MCF 10A (cell line): ENCODE data around the gene CISD3. TPM values are rescaled to one million over a fixed set of nuclear protein-coding genes. Genes with fewer than 3 reads are reported as not detected.

Experiments
- BruUV-seq: library from RNA; stranded (reverse); fragments of 400-500 nt; replicated peaks from 2 replicates; lab custom pipeline; 2021; lab: Mats Ljungman, UMichigan
- CTCF ChIA-PET: fragments of 300-600 bp; sonication (Branson Sonifier 250); formaldehyde crosslinking; extraction: SDS; loops from one replicate; lab custom pipeline; 2021; ENCODE audit warnings: antibody characterized with exemption, inconsistent platforms; lab: Yijun Ruan, JAX
- POLR2A ChIA-PET: fragments of 300-600, 350-650 bp; sonication (Branson Sonifier 250); formaldehyde crosslinking; extraction: SDS; loops from one replicate; lab custom pipeline; 2020; ENCODE audit warnings: antibody characterized with exemption, inconsistent platforms; lab: Yijun Ruan, JAX
- DNase-seq: peaks from one replicate; pipeline ENCODE4 v3.0.0-alpha.2; 2018; ENCODE audit not compliant: unreplicated experiment
- H3K27ac Mint-ChIP-seq: one replicate; pipeline ENCODE4 v1.8.0; 2022; ENCODE audit warnings: mild to moderate bottlenecking, low read depth, mixed read lengths; ENCODE audit not compliant: unreplicated experiment
- H3K27me3 Mint-ChIP-seq: one replicate; pipeline ENCODE4 v1.8.0; 2022; ENCODE audit warnings: mixed read lengths; ENCODE audit not compliant: insufficient read depth, unreplicated experiment
- H3K36me3 Mint-ChIP-seq: one replicate; pipeline ENCODE4 v1.8.0; 2022; ENCODE audit warnings: mild to moderate bottlenecking, moderate library complexity, mixed read lengths; ENCODE audit not compliant: insufficient read depth, unreplicated experiment
- H3K4me1 Mint-ChIP-seq: one replicate; pipeline ENCODE4 v1.8.0; 2022; ENCODE audit warnings: mixed read lengths; ENCODE audit not compliant: insufficient read depth, unreplicated experiment
- H3K4me3 Mint-ChIP-seq: one replicate; pipeline ENCODE4 v1.8.0; 2022; ENCODE audit warnings: mild to moderate bottlenecking, moderate library complexity, mixed read lengths; ENCODE audit not compliant: unreplicated experiment
- H3K9me3 Mint-ChIP-seq: one replicate; pipeline ENCODE4 v1.8.0; 2022; ENCODE audit warnings: mixed read lengths; ENCODE audit not compliant: unreplicated experiment
- intact Hi-C: fragments of 100-400 bp; cut with micrococcal nuclease; formaldehyde crosslinking; loops from 2 replicates; pipeline ENCODE4 v1.14.1; 2022
- microRNA-seq: library from miRNA; unstranded; fragments of <30 nt; microRNA quantifications from one replicate; pipeline ENCODE4 v1.2.0, GENCODE V29; 2022
- total RNA-seq: library from RNA; stranded (reverse); gene quantifications from 2 replicates; pipeline ENCODE4 v1.2.3, GENCODE V29; 2022
- TF ChIP-seq, protein P1 (sequence below): fragments of 200-600 bp; IDR thresholded peaks from one replicate; pipeline ENCODE4 v1.8.0; 2022; ENCODE audit warnings: antibody characterized with exemption, mild to moderate bottlenecking; ENCODE audit not compliant: unreplicated experiment

The CISD3 gene
- total RNA-seq, 1 experiment from 2014 or later: 42.0 TPM

DNA sequence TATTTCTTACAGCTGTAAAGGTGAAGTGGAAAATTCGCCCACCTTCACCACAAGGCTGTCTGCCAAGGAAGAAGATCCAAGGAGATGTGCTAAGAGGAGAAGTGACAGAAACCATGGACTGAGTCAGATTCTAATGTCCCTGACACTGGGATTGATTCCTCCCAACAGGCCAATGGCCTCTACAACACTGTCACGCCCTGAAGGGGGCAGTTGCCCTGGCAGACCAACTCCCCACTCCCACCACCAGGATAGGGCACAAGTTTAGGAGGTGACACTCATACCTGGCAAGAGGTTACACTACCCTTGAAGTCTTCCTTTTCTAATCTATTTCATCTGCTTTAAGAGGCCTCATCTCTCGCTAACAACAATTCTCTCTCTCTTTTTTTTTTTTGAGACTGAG lies 53.1 kb downstream of the CISD3 start:
- H3K27me3 Mint-ChIP-seq: no peaks in the 10 kb centered on the region
- TF ChIP-seq, protein P1, sequence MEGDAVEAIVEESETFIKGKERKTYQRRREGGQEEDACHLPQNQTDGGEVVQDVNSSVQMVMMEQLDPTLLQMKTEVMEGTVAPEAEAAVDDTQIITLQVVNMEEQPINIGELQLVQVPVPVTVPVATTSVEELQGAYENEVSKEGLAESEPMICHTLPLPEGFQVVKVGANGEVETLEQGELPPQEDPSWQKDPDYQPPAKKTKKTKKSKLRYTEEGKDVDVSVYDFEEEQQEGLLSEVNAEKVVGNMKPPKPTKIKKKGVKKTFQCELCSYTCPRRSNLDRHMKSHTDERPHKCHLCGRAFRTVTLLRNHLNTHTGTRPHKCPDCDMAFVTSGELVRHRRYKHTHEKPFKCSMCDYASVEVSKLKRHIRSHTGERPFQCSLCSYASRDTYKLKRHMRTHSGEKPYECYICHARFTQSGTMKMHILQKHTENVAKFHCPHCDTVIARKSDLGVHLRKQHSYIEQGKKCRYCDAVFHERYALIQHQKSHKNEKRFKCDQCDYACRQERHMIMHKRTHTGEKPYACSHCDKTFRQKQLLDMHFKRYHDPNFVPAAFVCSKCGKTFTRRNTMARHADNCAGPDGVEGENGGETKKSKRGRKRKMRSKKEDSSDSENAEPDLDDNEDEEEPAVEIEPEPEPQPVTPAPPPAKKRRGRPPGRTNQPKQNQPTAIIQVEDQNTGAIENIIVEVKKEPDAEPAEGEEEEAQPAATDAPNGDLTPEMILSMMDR: no peak
- no peak for DNase-seq
- no peaks in the 10 kb centered on the region for H3K4me1 Mint-ChIP-seq
- intact Hi-C loops: no loop called here
- no peak overlapping the region for H3K4me3 Mint-ChIP-seq
- ChIA-PET CTCF (interaction anchor here (0.7 kb wide), 1 partner anchor 77 kb away, joined by 3 read pairs; no protein-coding TSS in a partner anchor), POLR2A (no interaction called here)
- H3K36me3 Mint-ChIP-seq: peaks cover 83% of the 10 kb centered on the region
- BruUV-seq: no TSS peak
- H3K27ac Mint-ChIP-seq: no peak overlapping the region
- no peaks in the 10 kb centered on the region for H3K9me3 Mint-ChIP-seq

Small RNA genes within 50 kb of the gene (microRNA-seq; reads per million reads assigned to microRNA genes)
- gene MIR4726: 1.5 reads per million, percentile 5 among the genes with 10 or more reads in this experiment
- gene MIR4734: not detected

Other genes with a start within 250 kb of the CISD3 start
- 5.7 and 8.6 TPM in 2 replicates for gene SRCIN1, start 124.4 kb upstream of the CISD3 start, total RNA-seq
- 3.4 and 3.6 TPM in 2 replicates for gene EPOP, start 55.4 kb upstream of the CISD3 start, total RNA-seq
- gene MLLT6, start 25.1 kb upstream of the CISD3 start, total RNA-seq: 59.6 and 65.3 TPM in 2 replicates
- 32.6 and 39.5 TPM in 2 replicates for gene PCGF2, start 18.0 kb downstream of the CISD3 start, total RNA-seq
- gene PSMB3, start 22.4 kb downstream of the CISD3 start, total RNA-seq: 124 and 145 TPM in 2 replicates
- 25.9 and 27.4 TPM in 2 replicates for gene PIP4K2B, start 69.2 kb downstream of the CISD3 start, total RNA-seq
- gene CWC25, start 95.0 kb downstream of the CISD3 start, total RNA-seq: 21.9 and 23.4 TPM in 2 replicates
- 1,891 and 2,060 TPM in 2 replicates for gene RPL23, start 123.4 kb downstream of the CISD3 start, total RNA-seq
- 65.1 and 68.1 TPM in 2 replicates for gene LASP1, start 139.7 kb downstream of the CISD3 start, total RNA-seq
- gene FBXO47, start 237.1 kb downstream of the CISD3 start, total RNA-seq: not detected in 2 replicates